Lower lobe of right lung (tissue), 2 donors: Measurements from ENCODE around the gene AXL. TPM values are rescaled to one million over a fixed set of nuclear protein-coding genes. Genes with fewer than 3 reads are reported as not detected.

Source experiments
- ATAC-seq, 2 donors: fragments of 200-7000 bp; cut with Tn5 transposase; one replicate each; pipeline ENCODE4 v1.9.1; 2020 to 2022; ENCODE audit warnings: mild to moderate bottlenecking in 2 of 2, moderate library complexity in 2 of 2
- DNase-seq: peaks from one replicate; pipeline ENCODE4 v3.0.0-alpha.2; 2020
- H3K27ac ChIP-seq: fragments of 200-600 bp; one replicate; pipeline ENCODE4 v1.8.0; 2022
- H3K27me3 ChIP-seq: fragments of 200-600 bp; one replicate; pipeline ENCODE4 v1.8.0; 2022; ENCODE audit warnings: low read depth
- H3K36me3 ChIP-seq: fragments of 200-600 bp; one replicate; pipeline ENCODE4 v1.8.0; 2022; ENCODE audit warnings: mild to moderate bottlenecking
- H3K4me1 ChIP-seq: fragments of 200-600 bp; one replicate; pipeline ENCODE4 v1.8.0; 2022
- H3K4me3 ChIP-seq: fragments of 200-600 bp; one replicate; pipeline ENCODE4 v1.8.0; 2022; ENCODE audit warnings: mild to moderate bottlenecking
- H3K9me3 ChIP-seq: fragments of 200-600 bp; one replicate; pipeline ENCODE4 v1.8.0; 2022
- intact Hi-C: fragments of 100-400 bp; cut with DNase I; formaldehyde crosslinking; loops from one replicate; pipeline ENCODE4 v1.11.0; 2022
- total RNA-seq: library from RNA; stranded (reverse); fragmentation: NEBNext Ultra II Directional; extraction: Animal tissue kit (Norgen Biotek cat#: 25700); gene quantifications from one replicate; pipeline ENCODE4 v1.2.1, GENCODE V29; 2021
- TF ChIP-seq, protein P1 (sequence below): fragments of 200-600 bp; IDR thresholded peaks from one replicate; pipeline ENCODE4 v1.8.0; 2022; ENCODE audit warnings: antibody characterized with exemption, mild to moderate bottlenecking
- donor health status: DM: no; HTN: yes; CAD: no; lungs with severe emphysema.

AXL gene
- total RNA-seq, 1 donor from 2014 or later, result 92.7 TPM

DNA sequence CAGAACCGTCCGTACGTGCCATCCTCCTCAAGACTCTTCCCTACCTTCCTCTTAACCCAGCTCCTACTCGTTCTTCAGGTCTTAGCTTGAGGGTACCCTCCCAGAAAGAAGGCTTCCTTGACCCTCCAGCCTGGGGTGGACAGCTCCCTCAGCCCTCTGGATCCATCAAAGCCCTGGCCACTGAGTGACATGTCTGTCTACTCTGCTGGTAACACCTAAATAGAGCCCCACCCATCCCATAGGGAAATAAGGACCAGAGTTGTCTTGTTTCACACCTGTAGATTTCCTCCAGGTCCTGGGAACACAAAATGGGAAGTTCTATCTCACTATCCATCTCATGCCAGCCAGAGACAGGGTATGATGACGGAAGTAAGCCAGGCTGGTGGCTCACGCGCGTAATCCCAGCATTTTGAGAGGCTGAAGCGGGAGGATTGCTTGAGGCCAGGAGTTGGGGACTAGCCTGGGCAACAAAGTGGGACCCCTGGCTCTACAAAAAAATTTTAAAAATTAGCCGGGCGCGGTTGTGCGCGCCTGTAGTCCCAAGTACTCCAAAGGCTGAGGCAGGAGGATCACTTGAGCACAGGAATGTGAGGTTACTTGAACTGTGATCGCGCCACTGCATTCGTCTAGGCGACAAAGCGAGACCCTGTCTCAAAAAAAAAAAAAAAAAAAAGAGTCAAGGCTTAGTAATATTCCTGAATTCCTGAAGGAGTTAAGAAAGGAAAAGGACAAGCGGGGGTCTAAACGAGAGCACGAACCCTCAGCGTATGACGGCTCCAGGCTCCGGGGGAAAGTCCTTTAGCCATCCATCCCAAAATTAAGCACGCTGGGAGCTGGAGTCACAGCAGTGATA, 90.4 kb downstream of the AXL start:
- peak overlapping the region; percentile 94 for H3K27ac ChIP-seq
- peaks cover 48% of the 10 kb centered on the region for H3K4me1 ChIP-seq

DNA sequence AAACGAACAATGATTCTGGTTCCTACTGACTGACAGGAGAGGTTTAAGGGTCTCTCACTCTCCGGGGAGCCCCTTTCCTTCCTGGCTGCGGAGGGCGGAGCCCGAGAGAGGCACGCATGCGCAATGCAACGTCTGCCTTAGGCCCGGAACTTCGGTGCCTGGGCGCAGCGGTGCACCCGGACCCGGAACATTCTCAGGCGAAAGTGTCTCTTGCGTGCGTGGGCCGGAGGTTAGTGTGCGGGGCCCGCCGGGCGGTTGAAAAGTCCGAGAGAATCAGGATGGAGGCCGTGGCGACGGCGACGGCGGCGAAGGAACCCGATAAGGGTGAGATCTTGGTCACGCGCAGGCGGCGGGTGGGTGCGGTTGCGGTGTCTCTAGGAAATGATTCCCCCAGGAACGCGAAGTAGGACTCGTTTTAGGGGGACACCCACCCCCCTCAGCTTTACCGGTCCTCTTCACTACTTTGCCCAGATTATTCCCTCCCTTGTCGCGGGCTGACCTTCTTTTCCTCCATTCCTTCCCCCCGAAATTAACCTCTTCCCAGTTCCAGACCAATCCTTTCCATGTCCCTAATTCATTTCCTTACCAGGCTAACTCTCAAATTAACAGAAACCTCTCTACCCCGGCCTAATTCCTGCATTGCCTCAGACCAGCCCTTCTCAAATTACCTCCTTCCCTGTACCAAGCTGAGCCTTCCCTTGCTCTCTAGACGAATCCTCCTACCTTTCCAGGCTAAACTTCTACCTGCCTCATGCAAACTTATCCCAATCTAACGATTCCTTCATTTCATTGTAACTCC, 91.2 kb downstream of the AXL start, which contains the start of gene CCDC97:
CCDC97 (plus strand) TSS at position 140 of the 799 bp plus-strand sequence; CDS start at position 279, 139 bp downstream.
- DNase-seq (peak; percentile 90), ATAC-seq (peak; percentile 88 to 90)
- Histone ChIP-seq H3K4me1 (peaks cover 48% of the 10 kb centered on the region), H3K9me3 (no peaks in the 10 kb centered on the region), H3K4me3 (peak within 1 kb of the TSS; percentile 76), H3K27ac (peak within 1 kb of the TSS; percentile 94), H3K36me3 (peaks cover 60% of the 10 kb centered on the region), H3K27me3 (no peaks in the 10 kb centered on the region)
- intact Hi-C loops, result no loop called here
- TF ChIP-seq, protein P1, sequence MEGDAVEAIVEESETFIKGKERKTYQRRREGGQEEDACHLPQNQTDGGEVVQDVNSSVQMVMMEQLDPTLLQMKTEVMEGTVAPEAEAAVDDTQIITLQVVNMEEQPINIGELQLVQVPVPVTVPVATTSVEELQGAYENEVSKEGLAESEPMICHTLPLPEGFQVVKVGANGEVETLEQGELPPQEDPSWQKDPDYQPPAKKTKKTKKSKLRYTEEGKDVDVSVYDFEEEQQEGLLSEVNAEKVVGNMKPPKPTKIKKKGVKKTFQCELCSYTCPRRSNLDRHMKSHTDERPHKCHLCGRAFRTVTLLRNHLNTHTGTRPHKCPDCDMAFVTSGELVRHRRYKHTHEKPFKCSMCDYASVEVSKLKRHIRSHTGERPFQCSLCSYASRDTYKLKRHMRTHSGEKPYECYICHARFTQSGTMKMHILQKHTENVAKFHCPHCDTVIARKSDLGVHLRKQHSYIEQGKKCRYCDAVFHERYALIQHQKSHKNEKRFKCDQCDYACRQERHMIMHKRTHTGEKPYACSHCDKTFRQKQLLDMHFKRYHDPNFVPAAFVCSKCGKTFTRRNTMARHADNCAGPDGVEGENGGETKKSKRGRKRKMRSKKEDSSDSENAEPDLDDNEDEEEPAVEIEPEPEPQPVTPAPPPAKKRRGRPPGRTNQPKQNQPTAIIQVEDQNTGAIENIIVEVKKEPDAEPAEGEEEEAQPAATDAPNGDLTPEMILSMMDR, result no peak

More for the DNA sequence above, 90.4 kb downstream of the AXL start:
- Histone ChIP-seq H3K4me3 (peak overlapping the region; percentile 76), H3K36me3 (peaks cover 60% of the 10 kb centered on the region), H3K27me3 (no peaks in the 10 kb centered on the region), H3K9me3 (no peaks in the 10 kb centered on the region)
- TF ChIP-seq, protein P1, result no peak
- peak; percentile 40 to 56 for ATAC-seq
- intact Hi-C loops, result no loop called here
- DNase-seq, result no peak

DNA sequence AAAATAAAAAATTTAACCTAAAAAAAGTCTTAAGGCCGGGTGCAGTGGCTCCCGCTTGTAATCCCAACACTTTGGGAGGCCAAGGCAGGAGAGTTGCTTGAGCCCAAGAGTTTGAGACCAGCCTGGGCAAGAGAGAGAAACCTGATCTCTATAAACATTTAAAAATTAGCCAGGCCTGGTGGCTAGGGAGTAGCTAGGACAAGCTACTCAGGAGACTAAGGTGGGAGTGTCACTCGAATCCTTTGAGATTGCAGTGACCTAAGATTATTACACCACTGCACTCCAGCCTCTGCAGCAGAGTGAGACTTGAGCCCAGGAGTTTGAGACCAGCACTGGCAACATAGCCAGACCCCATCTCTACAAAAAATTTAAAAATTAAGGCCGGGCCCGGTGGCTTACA, 92.0 kb downstream of the AXL start:
- TF ChIP-seq, protein P1, result no peak
- Histone ChIP-seq H3K4me1 (peaks cover 48% of the 10 kb centered on the region), H3K27me3 (no peaks in the 10 kb centered on the region), H3K36me3 (peaks cover 60% of the 10 kb centered on the region), H3K27ac (peak overlapping the region; percentile 94), H3K9me3 (no peaks in the 10 kb centered on the region), H3K4me3 (peak overlapping the region; percentile 76)
- intact Hi-C loops, result no loop called here
- no peak for DNase-seq
- no peak for ATAC-seq

Other genes with a start within 250 kb of the AXL start
- gene CYP2B6, start 227.9 kb upstream of the AXL start, total RNA-seq, result 1.9 TPM
- gene CYP2A13, start 130.8 kb upstream of the AXL start, total RNA-seq, result not detected
- gene CYP2F1, start 104.8 kb upstream of the AXL start, total RNA-seq, result 1.7 TPM
- 11.0 TPM for gene CYP2S1, start 26.0 kb upstream of the AXL start, total RNA-seq
- 191 TPM for gene HNRNPUL1, start 45.1 kb downstream of the AXL start, total RNA-seq
- gene CCDC97, start 90.9 kb downstream of the AXL start, total RNA-seq, result 30.3 TPM
- gene TGFB1, start 134.7 kb downstream of the AXL start, total RNA-seq, result 114 TPM
- gene B9D2, start 144.9 kb downstream of the AXL start, total RNA-seq, result 8.2 TPM
- gene TMEM91, start 157.3 kb downstream of the AXL start, total RNA-seq, result 29.8 TPM
- gene EXOSC5, start 178.1 kb downstream of the AXL start, total RNA-seq, result 13.2 TPM
- 13.4 TPM for gene BCKDHA, start 178.6 kb downstream of the AXL start, total RNA-seq
- 22.5 TPM for gene B3GNT8, start 208.2 kb downstream of the AXL start, total RNA-seq
- gene DMAC2, start 220.7 kb downstream of the AXL start, total RNA-seq, result 57.7 TPM
- not detected for gene ERICH4, start 223.9 kb downstream of the AXL start, total RNA-seq